ENCODE results near the gene LRRN1. TPM values are rescaled to one million over a fixed set of nuclear protein-coding genes. Genes with fewer than 3 reads are reported as not detected.

Gene LRRN1
- total RNA-seq, 1 experiment from 2014 or later: not detected

GRCh38 chr3:3821777-3822176 lies 22.5 kb downstream of the LRRN1 start:
- no peak overlapping the region for H3K4me2 ChIP-seq (ENCODE audit: low read length)
- no peaks in the 10 kb centered on the region for H4K20me1 ChIP-seq (ENCODE audit: low read length)
- no peak overlapping the region for H3K4me3 ChIP-seq (ENCODE audit: low read length)
- H3K79me2 ChIP-seq (ENCODE audit: low read length): no peaks in the 10 kb centered on the region
- DNase-seq (no peak), ATAC-seq (no peak)
- no TSS peak for BruUV-seq (replicated peaks)
- TF ChIP-seq EZH2 (IDR thresholded peaks at IDR 0.05; ENCODE audit: low read length, unreplicated experiment) (no peak), EZH2phosphoT487 (IDR thresholded peaks at IDR 0.05; ENCODE audit: borderline replicate concordance, low read length) (no peak)
- TF ChIP-seq, protein P1, sequence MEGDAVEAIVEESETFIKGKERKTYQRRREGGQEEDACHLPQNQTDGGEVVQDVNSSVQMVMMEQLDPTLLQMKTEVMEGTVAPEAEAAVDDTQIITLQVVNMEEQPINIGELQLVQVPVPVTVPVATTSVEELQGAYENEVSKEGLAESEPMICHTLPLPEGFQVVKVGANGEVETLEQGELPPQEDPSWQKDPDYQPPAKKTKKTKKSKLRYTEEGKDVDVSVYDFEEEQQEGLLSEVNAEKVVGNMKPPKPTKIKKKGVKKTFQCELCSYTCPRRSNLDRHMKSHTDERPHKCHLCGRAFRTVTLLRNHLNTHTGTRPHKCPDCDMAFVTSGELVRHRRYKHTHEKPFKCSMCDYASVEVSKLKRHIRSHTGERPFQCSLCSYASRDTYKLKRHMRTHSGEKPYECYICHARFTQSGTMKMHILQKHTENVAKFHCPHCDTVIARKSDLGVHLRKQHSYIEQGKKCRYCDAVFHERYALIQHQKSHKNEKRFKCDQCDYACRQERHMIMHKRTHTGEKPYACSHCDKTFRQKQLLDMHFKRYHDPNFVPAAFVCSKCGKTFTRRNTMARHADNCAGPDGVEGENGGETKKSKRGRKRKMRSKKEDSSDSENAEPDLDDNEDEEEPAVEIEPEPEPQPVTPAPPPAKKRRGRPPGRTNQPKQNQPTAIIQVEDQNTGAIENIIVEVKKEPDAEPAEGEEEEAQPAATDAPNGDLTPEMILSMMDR (conservative IDR thresholded peaks at IDR 0.05; ENCODE audit: low read depth, low read length): no peak
- ChIA-PET CTCF (no interaction called here), POLR2A (ENCODE audit: unreplicated experiment) (no interaction called here)
- no peaks in the 10 kb centered on the region for H3K27me3 ChIP-seq (ENCODE audit: low read length)
- H3F3A ChIP-seq (ENCODE audit: low read length, unreplicated experiment): no peaks in the 10 kb centered on the region
- H3K9ac ChIP-seq (ENCODE audit: low read length): no peak overlapping the region
- intact Hi-C loops (cut with micrococcal nuclease): no loop called here
- H3K36me3 ChIP-seq (ENCODE audit: low read depth, low read length): no peaks in the 10 kb centered on the region
- H3K9me2 ChIP-seq (replicated peaks; ENCODE audit: low read length): no peaks in the 10 kb centered on the region
- H2AFZ ChIP-seq (ENCODE audit: low read length): no peak overlapping the region
- peaks cover 29% of the 10 kb centered on the region for H3K9me3 ChIP-seq (ENCODE audit: low read length)
- H3K4me1 ChIP-seq (ENCODE audit: insufficient read depth, low read length): no peaks in the 10 kb centered on the region
- H3K27ac ChIP-seq (ENCODE audit: low read length): no peak overlapping the region

GRCh38 chr3:3825035-3825434 lies 25.8 kb downstream of the LRRN1 start:
- Histone ChIP-seq H3K36me3 (ENCODE audit: low read depth, low read length) (no peaks in the 10 kb centered on the region), H3K4me2 (ENCODE audit: low read length) (no peak overlapping the region), H3F3A (ENCODE audit: low read length, unreplicated experiment) (no peaks in the 10 kb centered on the region), H3K27ac (ENCODE audit: low read length) (no peak overlapping the region), H3K79me2 (ENCODE audit: low read length) (no peaks in the 10 kb centered on the region), H4K20me1 (ENCODE audit: low read length) (no peaks in the 10 kb centered on the region), H3K27me3 (ENCODE audit: low read length) (no peaks in the 10 kb centered on the region), H3K4me1 (ENCODE audit: insufficient read depth, low read length) (no peaks in the 10 kb centered on the region), H3K4me3 (ENCODE audit: low read length) (no peak overlapping the region), H3K9me3 (ENCODE audit: low read length) (peaks cover 34% of the 10 kb centered on the region), H2AFZ (ENCODE audit: low read length) (no peak overlapping the region), H3K9me2 (replicated peaks; ENCODE audit: low read length) (no peaks in the 10 kb centered on the region), H3K9ac (ENCODE audit: low read length) (no peak overlapping the region)
- ChIA-PET CTCF (no interaction called here), POLR2A (ENCODE audit: unreplicated experiment) (no interaction called here)
- no TSS peak for BruUV-seq (replicated peaks)
- no peak for TF ChIP-seq EZH2 (IDR thresholded peaks at IDR 0.05; ENCODE audit: low read length, unreplicated experiment)
- TF ChIP-seq, protein P1 (conservative IDR thresholded peaks at IDR 0.05; ENCODE audit: low read depth, low read length): no peak
- TF ChIP-seq EZH2phosphoT487 (IDR thresholded peaks at IDR 0.05; ENCODE audit: borderline replicate concordance, low read length): no peak
- DNase-seq: no peak
- intact Hi-C loops (cut with micrococcal nuclease): no loop called here
- ATAC-seq: no peak

DNA sequence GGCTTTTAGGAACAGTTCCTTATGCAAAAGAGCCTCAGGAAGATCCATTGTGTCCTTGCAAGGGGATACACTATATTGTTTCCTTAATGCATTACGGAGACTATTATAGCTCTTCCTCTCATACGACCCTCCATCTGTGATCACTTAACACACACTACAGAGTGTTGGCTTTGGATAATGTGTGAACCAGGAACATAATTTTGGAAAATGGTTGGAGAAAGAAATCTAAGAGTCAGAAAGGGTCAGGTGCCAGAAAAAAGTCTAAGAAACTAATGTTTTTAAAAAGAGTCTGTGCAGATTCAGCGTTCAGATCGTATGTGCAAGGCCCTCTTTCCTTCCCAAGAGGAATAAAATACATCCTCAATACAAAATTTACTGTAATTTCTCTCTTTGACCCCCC lies 27.3 kb downstream of the LRRN1 start:
- Histone ChIP-seq H4K20me1 (ENCODE audit: low read length) (no peaks in the 10 kb centered on the region), H3K27ac (ENCODE audit: low read length) (no peak overlapping the region), H3K36me3 (ENCODE audit: low read depth, low read length) (no peaks in the 10 kb centered on the region), H3F3A (ENCODE audit: low read length, unreplicated experiment) (no peaks in the 10 kb centered on the region), H3K9me3 (ENCODE audit: low read length) (peaks cover 26% of the 10 kb centered on the region), H3K27me3 (ENCODE audit: low read length) (no peaks in the 10 kb centered on the region), H3K4me3 (ENCODE audit: low read length) (no peak overlapping the region), H2AFZ (ENCODE audit: low read length) (no peak overlapping the region), H3K4me2 (ENCODE audit: low read length) (no peak overlapping the region), H3K79me2 (ENCODE audit: low read length) (no peaks in the 10 kb centered on the region), H3K9me2 (replicated peaks; ENCODE audit: low read length) (no peaks in the 10 kb centered on the region), H3K9ac (ENCODE audit: low read length) (no peak overlapping the region), H3K4me1 (ENCODE audit: insufficient read depth, low read length) (no peaks in the 10 kb centered on the region)
- intact Hi-C loops (cut with micrococcal nuclease): no loop called here
- DNase-seq (no peak), ATAC-seq (no peak)
- ChIA-PET CTCF (no interaction called here), POLR2A (ENCODE audit: unreplicated experiment) (no interaction called here)
- TF ChIP-seq EZH2 (IDR thresholded peaks at IDR 0.05; ENCODE audit: low read length, unreplicated experiment) (no peak), EZH2phosphoT487 (IDR thresholded peaks at IDR 0.05; ENCODE audit: borderline replicate concordance, low read length) (no peak)
- TF ChIP-seq, protein P1 (conservative IDR thresholded peaks at IDR 0.05; ENCODE audit: low read depth, low read length): no peak
- BruUV-seq (replicated peaks): no TSS peak
